Type B pancreatic cell (in vitro differentiated cells): ENCODE data around the gene ALK. TPM values are rescaled to one million over a fixed set of nuclear protein-coding genes. Genes with fewer than 3 reads are reported as not detected.

ENCODE experiments used
- DNase-seq: peaks from one replicate; pipeline ENCODE4 v3.0.0; 2021; ENCODE audit warnings: mixed read lengths; ENCODE audit not compliant: unreplicated experiment; ENCODE audit errors: extremely low spot score
- H3K27ac Mint-ChIP-seq: 2 replicates; pipeline ENCODE4 v1.8.0; 2021; ENCODE audit warnings: mild to moderate bottlenecking, mixed read lengths
- H3K27me3 Mint-ChIP-seq: 2 replicates; pipeline ENCODE4 v1.8.0; 2021; ENCODE audit warnings: mixed read lengths
- H3K36me3 Mint-ChIP-seq: 2 replicates; pipeline ENCODE4 v1.8.0; 2021; ENCODE audit warnings: mixed read lengths
- H3K4me1 Mint-ChIP-seq: one replicate; pipeline ENCODE4 v1.8.0; 2021; ENCODE audit warnings: mixed read lengths; ENCODE audit not compliant: unreplicated experiment
- H3K4me3 Mint-ChIP-seq: 2 replicates; pipeline ENCODE4 v1.8.0; 2021; ENCODE audit warnings: mild to moderate bottlenecking, mixed read lengths
- H3K9me3 Mint-ChIP-seq: 2 replicates; pipeline ENCODE4 v1.8.0; 2021; ENCODE audit warnings: mixed read lengths
- total RNA-seq: library from RNA; stranded (reverse); gene quantifications from 2 replicates; pipeline ENCODE4 v1.2.1, GENCODE V29; 2021; ENCODE audit warnings: low replicate concordance
- TF ChIP-seq, protein P1 (sequence below): fragments of 200-600 bp; sonication (generic); conservative IDR thresholded peaks from 2 replicates; pipeline ENCODE4 v1.5.0; 2021; ENCODE audit warnings: antibody characterized with exemption, mild to moderate bottlenecking

The ALK gene
- total RNA-seq, 1 donor from 2014 or later = 7.7 TPM

DNA sequence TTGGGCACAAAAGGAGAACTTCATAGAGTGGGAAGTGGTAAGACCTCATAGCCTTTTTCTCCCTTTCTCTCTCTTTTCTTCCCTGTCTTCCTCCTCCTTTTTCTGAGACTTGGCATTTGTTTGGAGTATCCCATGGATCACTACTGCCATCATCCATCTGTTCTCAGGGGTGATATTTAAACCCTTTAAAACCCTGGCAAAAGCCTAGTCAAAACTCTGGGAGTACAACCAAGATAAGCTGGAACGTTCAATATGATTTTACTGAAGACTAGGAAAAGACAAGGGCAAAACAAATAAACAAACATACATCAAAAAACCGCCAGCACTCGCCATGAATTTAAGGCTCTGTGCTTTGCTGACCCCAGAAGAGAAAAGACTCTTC is 552.7 kb downstream of the ALK start:
- Mint-ChIP-seq H3K9me3 (no peaks in the 10 kb centered on the region), H3K27me3 (peaks cover 6% of the 10 kb centered on the region), H3K27ac (no peak overlapping the region), H3K36me3 (no peaks in the 10 kb centered on the region), H3K4me3 (no peak overlapping the region), H3K4me1 (peaks cover 8% of the 10 kb centered on the region)
- DNase-seq = no peak
- TF ChIP-seq, protein P1, sequence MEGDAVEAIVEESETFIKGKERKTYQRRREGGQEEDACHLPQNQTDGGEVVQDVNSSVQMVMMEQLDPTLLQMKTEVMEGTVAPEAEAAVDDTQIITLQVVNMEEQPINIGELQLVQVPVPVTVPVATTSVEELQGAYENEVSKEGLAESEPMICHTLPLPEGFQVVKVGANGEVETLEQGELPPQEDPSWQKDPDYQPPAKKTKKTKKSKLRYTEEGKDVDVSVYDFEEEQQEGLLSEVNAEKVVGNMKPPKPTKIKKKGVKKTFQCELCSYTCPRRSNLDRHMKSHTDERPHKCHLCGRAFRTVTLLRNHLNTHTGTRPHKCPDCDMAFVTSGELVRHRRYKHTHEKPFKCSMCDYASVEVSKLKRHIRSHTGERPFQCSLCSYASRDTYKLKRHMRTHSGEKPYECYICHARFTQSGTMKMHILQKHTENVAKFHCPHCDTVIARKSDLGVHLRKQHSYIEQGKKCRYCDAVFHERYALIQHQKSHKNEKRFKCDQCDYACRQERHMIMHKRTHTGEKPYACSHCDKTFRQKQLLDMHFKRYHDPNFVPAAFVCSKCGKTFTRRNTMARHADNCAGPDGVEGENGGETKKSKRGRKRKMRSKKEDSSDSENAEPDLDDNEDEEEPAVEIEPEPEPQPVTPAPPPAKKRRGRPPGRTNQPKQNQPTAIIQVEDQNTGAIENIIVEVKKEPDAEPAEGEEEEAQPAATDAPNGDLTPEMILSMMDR = no peak

DNA sequence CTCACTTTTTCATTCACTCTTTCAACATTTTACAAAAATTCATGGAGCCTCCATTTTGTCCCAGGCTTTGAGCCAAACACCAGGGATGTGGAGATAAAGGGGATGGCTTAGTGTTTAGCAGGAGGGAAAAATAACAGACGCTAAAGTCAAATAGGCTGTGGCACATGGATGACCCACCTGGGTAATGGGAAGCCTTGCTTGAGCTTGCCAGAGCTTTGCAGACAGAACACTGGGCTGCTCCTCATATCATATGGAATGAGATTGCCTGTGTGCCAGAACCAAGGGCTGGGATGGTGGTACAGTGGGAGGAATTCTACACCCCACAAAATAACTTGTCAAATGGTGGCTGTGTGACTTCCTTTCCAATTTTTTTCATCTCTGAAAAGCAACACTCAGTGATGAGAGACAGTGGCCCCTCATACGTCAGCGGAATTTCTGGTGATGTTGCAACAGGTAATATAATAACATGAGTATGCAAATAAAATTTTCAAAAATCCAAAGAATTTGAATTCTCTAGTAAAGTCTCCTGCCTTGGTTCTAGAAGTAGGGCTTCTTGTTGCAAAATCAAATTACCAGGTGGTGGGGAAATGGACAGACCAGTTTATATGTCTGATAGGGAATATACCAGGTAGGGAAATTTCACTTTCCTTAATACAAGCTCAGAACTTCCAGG is 553.3 kb downstream of the ALK start:
- H3K27me3 Mint-ChIP-seq = peaks cover 6% of the 10 kb centered on the region
- H3K9me3 Mint-ChIP-seq = no peaks in the 10 kb centered on the region
- no peaks in the 10 kb centered on the region for H3K36me3 Mint-ChIP-seq
- H3K4me1 Mint-ChIP-seq = peaks cover 8% of the 10 kb centered on the region
- TF ChIP-seq, protein P1 = no peak
- no peak for DNase-seq
- H3K4me3 Mint-ChIP-seq = no peak overlapping the region
- no peak overlapping the region for H3K27ac Mint-ChIP-seq

DNA sequence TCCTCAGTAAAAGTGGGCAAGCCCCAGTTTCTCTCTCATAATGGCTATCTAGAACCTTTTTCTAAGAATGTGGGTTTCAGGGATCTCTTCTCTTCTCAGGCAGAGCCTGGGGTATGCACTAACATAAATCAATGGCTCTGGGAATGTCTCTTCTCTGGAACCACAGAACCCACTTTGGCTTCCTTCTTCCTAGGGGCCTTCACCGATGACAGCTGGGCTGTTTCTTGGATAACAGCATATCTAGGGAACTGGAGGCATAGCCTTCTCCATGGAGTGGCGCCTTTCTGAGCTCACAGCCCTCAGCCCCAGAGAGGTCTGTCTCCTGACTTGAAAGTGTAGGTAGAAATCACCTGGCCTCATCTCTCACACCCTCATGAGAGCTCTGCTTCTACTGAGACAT is 558.3 kb downstream of the ALK start:
- Mint-ChIP-seq H3K27ac (no peak overlapping the region), H3K4me3 (no peak overlapping the region), H3K9me3 (no peaks in the 10 kb centered on the region), H3K27me3 (peaks cover 9% of the 10 kb centered on the region), H3K4me1 (peaks cover 8% of the 10 kb centered on the region), H3K36me3 (no peaks in the 10 kb centered on the region)
- no peak for DNase-seq
- TF ChIP-seq, protein P1 = no peak

DNA sequence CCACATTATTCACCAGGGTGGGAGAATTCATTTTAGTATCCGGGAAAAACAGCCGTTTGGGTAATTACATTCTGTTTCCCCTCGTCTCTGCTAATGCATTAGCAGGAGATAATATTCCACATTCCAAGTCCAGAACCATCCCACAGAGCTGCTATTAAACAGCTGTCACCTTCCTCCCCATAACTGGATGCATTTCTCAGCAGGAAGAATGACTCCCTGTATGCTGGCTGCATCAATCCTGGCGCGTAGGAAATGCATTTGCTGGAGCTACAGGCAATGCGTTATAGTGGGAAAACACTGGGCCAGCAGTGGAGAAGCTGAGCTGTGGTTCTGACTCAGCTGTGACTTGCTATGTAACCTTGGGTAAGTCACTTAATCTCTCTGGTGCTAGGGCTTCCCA is 560.2 kb downstream of the ALK start:
- Mint-ChIP-seq H3K36me3 (no peaks in the 10 kb centered on the region), H3K27me3 (peaks cover 9% of the 10 kb centered on the region), H3K4me1 (no peaks in the 10 kb centered on the region), H3K9me3 (no peaks in the 10 kb centered on the region), H3K27ac (no peak overlapping the region), H3K4me3 (no peak overlapping the region)
- no peak for DNase-seq
- TF ChIP-seq, protein P1 = no peak

DNA sequence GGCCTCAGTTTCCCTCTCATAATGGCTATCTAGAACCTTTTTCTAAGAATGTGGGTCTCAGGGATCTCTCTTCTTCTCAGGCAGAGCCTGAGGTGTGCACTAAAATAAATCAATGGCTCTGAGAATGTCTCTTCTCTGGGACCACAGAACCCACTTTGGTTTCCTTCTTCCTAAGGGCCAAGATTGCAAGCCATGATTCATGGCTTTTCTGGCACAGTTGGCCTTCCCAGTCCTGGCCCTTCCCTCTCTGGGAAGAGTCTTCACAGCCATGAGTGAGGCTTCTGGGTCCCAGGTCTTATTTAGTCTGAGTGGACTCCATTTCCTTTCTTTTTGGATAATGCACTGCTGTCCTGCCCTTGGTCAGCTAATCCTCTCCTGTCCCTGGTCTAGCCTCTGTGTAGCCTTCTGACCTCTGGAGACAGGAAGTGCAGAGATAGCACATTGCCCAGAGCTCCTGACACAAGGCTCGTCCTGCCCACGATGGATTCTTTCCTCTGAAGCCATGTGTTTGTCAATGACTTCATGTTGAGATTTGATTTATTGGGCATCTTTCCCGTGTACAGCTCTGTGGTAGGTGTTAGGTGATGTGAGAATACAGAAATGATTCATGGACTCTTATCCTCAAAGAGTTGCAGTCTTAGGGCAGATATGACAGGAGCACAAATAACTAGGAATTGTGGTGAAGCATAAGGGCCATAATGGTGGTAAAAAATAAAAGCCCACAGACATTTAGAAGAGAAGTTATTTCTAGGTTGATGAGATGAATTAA is 561.2 kb downstream of the ALK start:
- TF ChIP-seq, protein P1 = no peak
- H3K36me3 Mint-ChIP-seq = no peaks in the 10 kb centered on the region
- no peak overlapping the region for H3K4me3 Mint-ChIP-seq
- no peaks in the 10 kb centered on the region for H3K9me3 Mint-ChIP-seq
- H3K4me1 Mint-ChIP-seq = no peaks in the 10 kb centered on the region
- peaks cover 9% of the 10 kb centered on the region for H3K27me3 Mint-ChIP-seq
- no peak overlapping the region for H3K27ac Mint-ChIP-seq
- no peak for DNase-seq
